GM21360 (cell line): Measurements from ENCODE around the gene DLG1.

Experiments
- ATAC-seq: cut with Tn5 transposase; IDR thresholded peaks from one replicate; pipeline ENCODE4 v1.9.1; 2021; ENCODE audit warnings: mild to moderate bottlenecking, moderate library complexity; ENCODE audit not compliant: unreplicated experiment

DLG1 gene

GRCh38 chr3:197122394-197122793, 176.0 kb downstream of the DLG1 start:
- no peak for ATAC-seq

- ATAC-seq: no peak
Observed at GRCh38 chr3:197117114-197117513, 181.3 kb downstream of the DLG1 start.

DNA sequence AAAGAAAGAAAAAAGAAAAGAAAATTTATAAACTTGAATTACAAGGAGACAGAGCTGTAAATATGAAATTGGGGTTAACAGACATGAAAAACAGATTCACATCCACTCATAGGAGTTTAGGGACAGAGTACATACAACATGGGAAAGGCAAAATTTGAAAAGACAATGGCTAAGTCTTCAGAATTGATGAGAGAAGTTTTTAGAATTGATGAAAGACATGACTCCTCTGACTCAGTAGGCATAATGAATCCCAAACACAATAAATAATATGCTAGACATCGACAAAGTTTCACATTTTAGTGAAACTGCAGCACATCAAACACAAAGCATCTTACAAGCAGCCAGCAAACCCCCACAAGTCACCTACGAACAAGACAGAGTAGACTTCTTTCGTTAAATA, 184.4 kb downstream of the DLG1 start:
- ATAC-seq: no peak

DNA sequence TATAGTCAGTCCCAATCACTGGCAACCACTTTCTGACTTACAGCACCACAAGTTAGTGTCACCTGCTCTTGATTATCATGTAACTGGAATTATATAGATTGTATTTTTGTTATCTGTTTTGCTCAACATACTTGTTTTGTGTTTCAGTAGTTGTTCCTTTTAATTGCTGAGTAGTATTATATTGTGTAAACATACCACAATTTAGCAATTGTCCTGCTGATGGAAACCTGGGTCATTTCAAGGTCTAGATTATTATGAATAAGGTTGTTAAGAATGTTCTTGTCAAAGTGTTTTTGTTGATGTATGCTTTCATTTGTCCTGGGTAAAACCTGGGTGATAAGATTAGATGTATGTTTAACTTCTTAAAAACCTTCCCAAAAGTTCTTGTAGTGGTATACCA, 186.7 kb downstream of the DLG1 start:
- ATAC-seq: no peak

- ATAC-seq: no peak
Observed at GRCh38 chr3:197105786-197106185, 192.6 kb downstream of the DLG1 start.

GRCh38 chr3:197104738-197105137, 193.7 kb downstream of the DLG1 start:
- no peak for ATAC-seq

- no peak for ATAC-seq
Observed at GRCh38 chr3:197103766-197104165, 194.6 kb downstream of the DLG1 start.

DNA sequence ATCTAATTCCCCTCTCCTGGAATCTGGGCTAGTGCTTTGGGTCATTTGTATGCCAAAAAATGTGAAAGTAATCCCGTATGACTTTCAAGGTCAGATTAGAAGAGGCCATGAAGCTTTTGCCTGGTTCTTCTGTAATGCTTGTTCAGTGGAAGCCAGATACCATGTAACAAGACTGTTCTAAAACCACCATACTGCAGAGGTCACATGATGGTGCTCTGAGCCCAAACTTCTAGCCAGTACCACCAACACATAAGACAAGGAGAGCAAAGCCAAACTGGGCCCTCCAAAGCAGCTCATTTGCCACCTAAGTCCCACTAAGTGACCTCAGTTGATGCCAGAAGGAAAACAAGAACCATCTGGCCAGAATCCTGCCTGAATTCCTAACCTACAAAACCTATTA, 204.5 kb downstream of the DLG1 start:
- no peak for ATAC-seq

- no peak for ATAC-seq
Observed at GRCh38 chr3:197088370-197088769, 210.0 kb downstream of the DLG1 start.

GRCh38 chr3:197085137-197085536, 213.3 kb downstream of the DLG1 start:
- ATAC-seq: no peak

- no peak for ATAC-seq
Observed at GRCh38 chr3:197083486-197083885, 214.9 kb downstream of the DLG1 start.

- no peak for ATAC-seq
Observed at GRCh38 chr3:197082871-197083270, 215.5 kb downstream of the DLG1 start.

DNA sequence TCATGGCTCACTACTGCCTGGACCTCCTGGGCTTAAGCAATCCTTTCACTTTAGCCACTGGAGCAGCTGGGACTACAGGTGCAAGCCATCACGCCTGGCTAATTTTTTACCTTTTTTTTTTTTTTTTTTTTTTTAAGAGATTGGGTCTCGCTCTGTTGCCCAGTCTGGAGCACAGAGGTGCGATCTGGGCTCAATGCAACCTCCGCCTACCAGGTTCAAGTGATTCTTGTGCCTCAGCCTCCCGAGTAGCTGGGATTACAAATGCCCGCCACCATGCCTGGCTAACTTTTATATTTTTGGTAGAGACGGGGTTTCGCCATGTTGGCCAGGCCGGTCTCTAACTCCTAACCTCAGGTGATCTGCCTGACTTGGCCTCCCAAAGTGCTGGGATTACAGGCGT, 218.1 kb downstream of the DLG1 start:
- ATAC-seq: no peak

- no peak for ATAC-seq
Observed at GRCh38 chr3:197076415-197076814, 222.0 kb downstream of the DLG1 start.

GRCh38 chr3:197068077-197068476, 230.3 kb downstream of the DLG1 start:
- ATAC-seq: no peak

DNA sequence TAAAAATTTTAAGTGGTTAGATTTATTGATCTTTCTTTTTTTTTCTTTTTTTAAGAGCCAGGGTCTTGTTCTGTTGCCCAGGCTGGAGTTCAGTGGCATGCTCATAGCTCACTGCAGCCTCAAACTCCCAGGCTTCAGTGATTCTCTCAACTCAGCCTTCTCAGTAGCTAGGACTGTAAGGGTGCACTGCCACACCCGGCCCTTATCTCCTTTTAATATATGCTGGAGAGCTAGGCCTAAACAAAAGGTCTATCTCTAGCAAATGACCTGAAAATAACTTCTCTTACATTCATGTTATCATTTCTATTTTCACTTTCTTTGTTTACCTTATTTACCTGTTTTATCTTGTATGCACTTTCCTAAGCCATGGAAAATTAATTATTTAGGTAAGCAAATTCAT, 233.6 kb downstream of the DLG1 start:
- ATAC-seq: no peak

GRCh38 chr3:197062446-197062845, 236.0 kb downstream of the DLG1 start:
- no peak for ATAC-seq

GRCh38 chr3:197051637-197052036, 246.8 kb downstream of the DLG1 start:
- ATAC-seq: peak; percentile 12

GRCh38 chr3:197050511-197050910, 247.9 kb downstream of the DLG1 start:
- no peak for ATAC-seq

DNA sequence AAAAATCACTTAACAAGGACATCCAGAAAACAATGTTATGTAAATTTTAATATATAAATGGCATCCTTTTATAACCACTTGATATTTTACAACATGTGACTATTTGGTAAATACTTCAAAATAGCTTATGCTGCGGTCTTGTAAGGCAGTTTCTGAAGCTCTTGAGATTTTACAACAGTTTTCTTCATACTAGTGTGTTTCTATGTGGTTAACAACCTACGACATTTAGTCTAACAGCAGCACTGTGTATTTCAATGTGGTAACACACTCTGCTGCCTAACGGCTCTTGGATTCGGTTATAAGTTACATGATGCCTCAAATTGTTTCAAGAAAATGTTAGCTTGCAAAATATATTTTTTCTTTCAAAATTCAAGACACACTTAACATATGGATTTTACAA, 255.9 kb downstream of the DLG1 start:
- no peak for ATAC-seq

DNA sequence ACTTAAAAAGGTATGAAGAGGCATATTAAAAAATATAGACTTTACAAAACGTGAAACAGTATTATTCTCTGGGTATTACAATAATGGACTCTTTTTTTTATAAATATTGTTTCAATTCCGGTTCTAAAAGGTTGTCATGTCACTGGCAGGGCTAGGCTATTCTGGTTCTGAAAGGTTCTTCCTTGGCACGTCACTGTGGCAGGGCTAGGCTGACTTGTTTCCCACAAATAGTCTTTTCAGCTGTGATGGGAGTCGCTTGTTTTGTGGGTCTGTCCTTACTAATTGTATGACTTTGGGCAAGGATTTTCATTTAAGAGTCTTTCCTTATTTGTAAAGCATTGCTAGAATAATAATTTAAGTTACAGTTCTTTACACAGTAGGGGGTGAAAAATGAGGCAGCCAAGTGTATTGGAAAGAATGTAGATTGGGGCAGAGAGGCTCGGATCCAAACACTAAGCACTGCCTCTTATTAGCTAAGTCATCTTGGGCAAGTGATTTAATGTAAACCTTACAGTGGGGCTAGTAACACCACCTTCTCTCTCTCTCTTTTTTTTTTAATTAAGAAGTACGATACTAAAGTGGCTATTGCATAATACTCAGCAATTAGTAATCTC, 256.4 kb downstream of the DLG1 start:
- ATAC-seq: no peak

DNA sequence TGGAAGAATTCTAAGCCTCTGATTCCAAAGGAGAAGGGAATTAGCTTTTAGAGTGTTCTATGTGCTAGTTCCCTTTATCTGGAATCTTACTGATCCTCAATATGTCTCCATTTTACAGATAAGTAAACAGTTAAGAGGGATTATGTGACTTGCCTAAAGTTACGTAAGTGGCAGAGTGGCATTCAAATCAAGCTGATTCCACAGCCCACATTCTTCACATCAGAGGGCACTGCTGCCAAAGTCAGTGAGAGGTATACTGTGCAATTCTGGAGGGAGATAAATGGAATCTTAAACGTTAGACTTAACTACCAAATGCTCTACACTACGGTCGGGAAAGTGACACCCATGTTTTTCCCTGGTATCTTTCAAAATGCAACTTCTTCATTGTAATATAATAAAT, 257.8 kb downstream of the DLG1 start:
- no peak for ATAC-seq

GRCh38 chr3:197038679-197039462, 259.5 kb downstream of the DLG1 start:
- ATAC-seq: no peak
